DND-41 (cell line): Measurements from ENCODE around the gene ZNF677.
"Not testable (repeated sequence)": the region's sequence is repeated elsewhere in the genome, so short reads cannot be mapped to it uniquely, and the experiment has no call there.

Experiments used
- CTCF ChIP-seq: IDR thresholded peaks from 2 replicates; pipeline ENCODE4 v1.5.1; 2012; ENCODE audit warnings: borderline replicate concordance, low read length, moderate library complexity, mild to moderate bottlenecking; ENCODE audit not compliant: poor library complexity, severe bottlenecking; ENCODE audit errors: extremely low read depth
- EZH2 ChIP-seq: IDR thresholded peaks from 3 replicates; pipeline ENCODE4 v1.6.1; 2012; ENCODE audit warnings: borderline replicate concordance, low read depth, mild to moderate bottlenecking, moderate library complexity, low read length, inconsistent platforms; ENCODE audit not compliant: severe bottlenecking

GRCh38 chr19:53301341-53301740 is 46.7 kb upstream of the ZNF677 start:
- TF ChIP-seq CTCF, EZH2: not testable (repeated sequence)
